GM10266 (cell line): ENCODE data around the gene F2.

Source experiments
- DNase-seq: peaks from one replicate; pipeline ENCODE4 v3.0.0; 2012; ENCODE audit errors: extremely low spot score
- TF ChIP-seq, protein P1 (sequence below): IDR thresholded peaks from 2 replicates; pipeline ENCODE4 v1.5.1; 2012; ENCODE audit warnings: mild to moderate bottlenecking, low read depth; ENCODE audit not compliant: control insufficient read depth, insufficient read depth; ENCODE audit errors: missing control alignments

F2 gene

DNA sequence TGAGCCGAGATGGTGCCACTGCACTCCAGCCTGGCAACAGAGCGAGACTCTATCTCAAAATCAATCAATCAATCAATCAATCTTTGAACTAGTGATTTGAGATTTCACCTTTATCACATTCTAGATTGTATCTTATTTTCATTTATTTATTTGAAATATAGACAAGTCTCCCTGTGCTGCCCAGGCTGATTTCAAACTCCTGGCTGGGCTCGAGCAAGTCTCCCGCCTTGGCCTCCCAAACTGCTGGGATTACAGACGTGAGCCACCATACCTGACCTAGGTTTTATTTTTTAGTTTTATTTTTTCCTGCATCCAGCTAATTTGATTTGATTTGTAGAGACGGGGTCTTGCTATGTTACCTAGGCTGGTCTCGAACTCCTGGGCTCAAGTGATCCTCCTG, 17.1 kb downstream of the F2 start:
- TF ChIP-seq, protein P1, sequence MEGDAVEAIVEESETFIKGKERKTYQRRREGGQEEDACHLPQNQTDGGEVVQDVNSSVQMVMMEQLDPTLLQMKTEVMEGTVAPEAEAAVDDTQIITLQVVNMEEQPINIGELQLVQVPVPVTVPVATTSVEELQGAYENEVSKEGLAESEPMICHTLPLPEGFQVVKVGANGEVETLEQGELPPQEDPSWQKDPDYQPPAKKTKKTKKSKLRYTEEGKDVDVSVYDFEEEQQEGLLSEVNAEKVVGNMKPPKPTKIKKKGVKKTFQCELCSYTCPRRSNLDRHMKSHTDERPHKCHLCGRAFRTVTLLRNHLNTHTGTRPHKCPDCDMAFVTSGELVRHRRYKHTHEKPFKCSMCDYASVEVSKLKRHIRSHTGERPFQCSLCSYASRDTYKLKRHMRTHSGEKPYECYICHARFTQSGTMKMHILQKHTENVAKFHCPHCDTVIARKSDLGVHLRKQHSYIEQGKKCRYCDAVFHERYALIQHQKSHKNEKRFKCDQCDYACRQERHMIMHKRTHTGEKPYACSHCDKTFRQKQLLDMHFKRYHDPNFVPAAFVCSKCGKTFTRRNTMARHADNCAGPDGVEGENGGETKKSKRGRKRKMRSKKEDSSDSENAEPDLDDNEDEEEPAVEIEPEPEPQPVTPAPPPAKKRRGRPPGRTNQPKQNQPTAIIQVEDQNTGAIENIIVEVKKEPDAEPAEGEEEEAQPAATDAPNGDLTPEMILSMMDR: no peak
- no peak for DNase-seq

DNA sequence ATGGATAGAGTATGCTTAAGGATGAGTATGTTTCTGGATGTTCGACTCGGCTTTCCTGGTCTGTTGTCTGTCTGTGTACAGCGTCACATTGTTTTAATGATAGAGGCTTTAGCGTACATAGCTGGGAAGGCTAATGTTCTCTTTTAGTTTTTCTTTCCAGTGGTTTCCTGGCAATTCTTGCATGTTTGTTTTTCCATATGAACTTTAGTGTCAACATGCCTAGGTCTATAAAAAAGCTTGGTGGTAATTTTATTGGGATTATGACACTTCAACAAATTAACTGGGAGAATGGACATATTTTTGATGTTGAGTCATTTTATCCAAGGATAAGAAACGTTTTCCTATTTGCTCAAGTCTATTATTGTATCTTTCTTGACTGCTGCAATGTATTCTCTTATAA, 17.6 kb downstream of the F2 start:
- TF ChIP-seq, protein P1: no peak
- DNase-seq: no peak

DNA sequence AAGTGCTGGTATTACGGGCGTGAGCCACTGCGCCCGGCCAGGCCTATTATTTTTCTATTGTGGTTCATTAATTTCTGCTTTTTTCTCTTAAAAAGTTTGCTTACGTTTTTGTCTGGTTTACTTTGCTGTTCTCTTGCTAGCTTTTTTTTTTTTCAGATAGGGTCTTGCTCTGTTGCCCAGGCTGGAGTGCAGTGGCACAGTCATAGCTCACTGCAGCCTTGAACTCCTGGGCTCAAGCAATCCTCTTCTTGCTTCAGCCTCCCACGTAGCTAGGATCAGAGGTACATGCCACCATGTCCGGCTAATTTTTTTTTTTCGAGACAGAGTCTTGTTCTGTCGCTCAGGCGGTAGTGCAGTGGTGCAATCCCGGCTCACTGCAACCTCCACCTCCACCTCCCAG, 18.7 kb downstream of the F2 start:
- DNase-seq: no peak

DNA sequence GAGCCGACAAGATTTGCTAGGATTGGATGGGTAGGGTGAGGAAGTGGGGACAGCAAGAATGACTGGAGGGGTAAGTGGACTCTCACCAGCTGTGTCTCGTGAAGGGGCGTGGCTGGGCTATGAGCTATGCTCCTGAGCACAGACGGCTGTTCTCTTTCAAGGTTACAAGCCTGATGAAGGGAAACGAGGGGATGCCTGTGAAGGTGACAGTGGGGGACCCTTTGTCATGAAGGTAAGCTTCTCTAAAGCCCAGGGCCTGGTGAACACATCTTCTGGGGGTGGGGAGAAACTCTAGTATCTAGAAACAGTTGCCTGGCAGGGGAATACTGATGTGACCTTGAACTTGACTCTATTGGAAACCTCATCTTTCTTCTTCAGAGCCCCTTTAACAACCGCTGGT, 19.9 kb downstream of the F2 start:
- TF ChIP-seq, protein P1: no peak
- DNase-seq: no peak

More for the DNA sequence above, 18.7 kb downstream of the F2 start:
- TF ChIP-seq, protein P1: no peak

DNA sequence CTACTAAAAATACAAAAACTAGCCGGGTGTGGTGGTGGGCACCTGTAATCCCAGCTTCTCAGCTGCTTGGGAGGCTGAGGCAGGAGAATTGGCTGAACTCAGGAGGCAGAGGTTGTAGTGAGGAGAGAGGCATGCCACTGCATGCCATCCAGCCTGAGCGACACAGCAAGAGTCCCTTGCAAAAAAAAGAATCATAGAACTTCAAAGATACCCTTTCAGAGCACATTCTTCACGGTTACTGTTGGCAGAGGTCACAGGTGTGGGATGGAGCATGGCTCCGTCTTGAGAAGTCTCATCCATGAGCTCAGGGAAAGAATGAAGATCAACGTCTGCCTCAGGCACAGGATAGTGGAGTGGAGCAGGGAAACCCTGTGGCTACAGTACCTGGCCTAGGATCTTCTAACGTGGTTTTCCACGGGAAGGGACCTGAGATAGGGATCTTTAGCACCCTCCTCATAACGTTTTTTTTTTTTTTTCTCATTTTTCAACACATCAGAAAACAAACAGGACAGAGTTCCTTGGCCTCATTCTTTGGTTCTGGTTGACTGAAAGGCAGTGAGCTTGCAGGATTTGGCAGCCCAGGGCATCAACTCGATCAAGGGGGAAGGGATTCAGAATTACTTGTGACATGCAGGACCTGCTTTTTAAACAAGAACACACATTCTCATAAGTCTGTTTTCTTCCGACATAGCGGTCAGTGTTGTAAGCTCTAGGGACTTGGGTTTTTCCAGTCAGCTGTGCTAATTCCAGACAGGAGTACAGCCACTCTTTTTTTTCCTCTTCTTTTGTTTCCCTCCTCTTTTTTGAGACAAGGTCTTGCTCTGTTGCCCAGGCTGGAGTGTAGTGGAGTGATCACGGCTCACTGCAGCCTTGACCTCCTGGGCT, 22.8 kb downstream of the F2 start:
- TF ChIP-seq, protein P1: no peak

DNA sequence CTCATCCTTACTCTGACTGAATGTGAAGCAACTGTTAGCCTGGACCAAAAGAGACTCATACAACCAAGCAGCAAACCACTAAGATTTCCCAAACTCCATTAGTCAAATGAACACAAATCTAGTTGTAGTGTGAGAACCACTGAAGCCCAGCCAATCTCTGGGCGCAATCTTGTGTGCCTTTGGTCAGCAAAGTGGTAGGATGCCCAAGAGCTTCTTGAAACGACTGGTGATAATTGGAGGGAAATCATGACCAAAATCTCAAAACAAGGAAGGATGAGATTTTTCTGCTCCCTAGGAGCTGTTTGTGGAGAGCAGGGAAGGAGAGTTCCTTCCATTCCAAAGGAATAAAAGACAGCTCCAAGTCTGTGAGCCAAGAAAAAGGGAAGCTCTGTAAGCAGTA, 24.0 kb downstream of the F2 start:
- DNase-seq: no peak
- TF ChIP-seq, protein P1: no peak

More for the DNA sequence above, 22.8 kb downstream of the F2 start:
- DNase-seq: no peak

DNA sequence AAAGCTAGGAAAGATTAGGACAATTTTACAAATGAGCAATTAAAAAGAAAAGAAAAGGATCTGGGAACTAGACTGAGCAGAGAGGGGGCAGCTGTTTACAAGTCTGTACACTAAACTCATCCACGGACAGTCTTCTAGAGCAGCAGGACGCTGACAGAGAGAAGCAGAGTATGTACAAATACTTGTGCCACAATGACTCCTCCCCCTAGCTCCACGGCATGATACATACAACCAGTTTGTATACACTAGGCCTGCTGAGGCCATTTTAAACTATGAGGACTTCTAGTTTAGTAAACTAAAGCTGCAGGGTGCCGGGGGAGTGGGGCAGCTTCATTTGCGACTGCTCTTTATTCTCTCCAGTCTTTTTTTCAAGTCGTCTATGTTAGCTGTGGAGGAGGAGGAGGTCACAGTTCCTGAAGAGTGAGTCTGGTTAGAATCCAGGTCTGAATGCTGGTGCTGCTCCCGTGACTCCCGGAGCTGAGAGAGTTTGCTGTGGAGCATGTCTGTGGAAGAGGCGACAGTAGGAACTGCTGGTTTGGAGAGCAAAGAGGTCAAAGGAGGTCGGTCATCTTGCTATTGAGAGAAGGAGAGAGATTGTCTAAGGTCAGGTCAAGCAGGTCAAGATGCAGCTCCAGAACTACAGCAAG, 24.8 kb downstream of the F2 start:
- TF ChIP-seq, protein P1: no peak
- no peak for DNase-seq
